Tibial artery (tissue), 4 donors: ENCODE results near the gene ANKFY1.

Experiments
- DNase-seq, 2 donors: peaks; one replicate each; pipeline ENCODE4 v3.0.0-alpha.2; 2019
- H3K27ac ChIP-seq, 2 donors: fragments of 200-600 bp; sonication (generic) in 1 of 2; 1 replicate in 1 of 2; 2 replicates in 1 of 2; pipeline ENCODE4 v1.5.1; 2018 to 2019; ENCODE audit warnings: mild to moderate bottlenecking in 1 of 2
- H3K27me3 ChIP-seq, 2 donors: fragments of 200-600 bp; sonication (generic) in 1 of 2; one replicate each; pipeline versions ENCODE4 v1.5.1 to v1.6.0; 2016 to 2019
- H3K36me3 ChIP-seq, 3 donors: fragments of 200-600 bp; sonication (generic) in 2 of 3; one replicate each; pipeline ENCODE4 v1.5.1; 2016 to 2019; ENCODE audit warnings: mild to moderate bottlenecking in 2 of 3
- H3K4me1 ChIP-seq, 4 donors: fragments of 200-600 bp; sonication (generic) in 2 of 4; 1 replicate in 3 of 4; 2 replicates in 1 of 4; pipeline ENCODE4 v1.5.1; 2016 to 2019
- H3K4me3 ChIP-seq, 2 donors: fragments of 200-600 bp; sonication (generic) in 1 of 2; 1 replicate in 1 of 2; 2 replicates in 1 of 2; pipeline ENCODE4 v1.5.1; 2018 to 2019; ENCODE audit warnings: mild to moderate bottlenecking in 2 of 2
- H3K9me3 ChIP-seq, 3 donors: fragments of 200-600 bp; sonication (generic) in 1 of 3; one replicate each; pipeline ENCODE4 v1.5.1; 2016 to 2019
- intact Hi-C: fragments of 100-400 bp; cut with DNase I; formaldehyde crosslinking; loops from one replicate; pipeline ENCODE4 v1.15.0; 2023; ENCODE audit warnings: low total_unique reads
- TF ChIP-seq, protein P1 (sequence below), 2 experiments: fragments of 200-600 bp in 1 of 2; fragments of 450-650 bp in 1 of 2; IDR thresholded peaks; one replicate each; pipeline ENCODE4 v1.5.1; 2017 to 2019; ENCODE audit warnings: antibody characterized with exemption in 2 of 2, mild to moderate bottlenecking in 1 of 2, moderate library complexity in 1 of 2

The ANKFY1 gene

DNA sequence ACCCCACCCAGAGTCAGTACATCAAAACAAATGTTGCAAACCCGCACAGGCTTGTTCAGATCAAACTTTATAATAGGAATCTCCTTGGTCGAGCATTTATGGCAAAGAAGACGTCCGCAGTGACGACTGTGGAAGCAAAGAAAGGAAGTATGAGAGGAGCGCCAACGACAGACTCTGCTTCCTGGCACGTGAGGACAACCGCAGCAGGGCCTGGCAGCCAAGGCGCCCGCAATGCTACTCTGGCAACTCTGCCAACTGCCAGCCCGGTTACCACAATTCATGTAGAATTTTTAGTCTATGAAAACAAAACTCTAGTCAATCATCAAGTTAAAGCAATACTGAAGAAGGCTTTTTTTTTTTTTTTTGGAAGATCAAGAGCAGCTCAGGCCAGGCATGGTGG is 96.0 kb downstream of the ANKFY1 start:
- no peak overlapping the region for H3K27ac ChIP-seq

DNA sequence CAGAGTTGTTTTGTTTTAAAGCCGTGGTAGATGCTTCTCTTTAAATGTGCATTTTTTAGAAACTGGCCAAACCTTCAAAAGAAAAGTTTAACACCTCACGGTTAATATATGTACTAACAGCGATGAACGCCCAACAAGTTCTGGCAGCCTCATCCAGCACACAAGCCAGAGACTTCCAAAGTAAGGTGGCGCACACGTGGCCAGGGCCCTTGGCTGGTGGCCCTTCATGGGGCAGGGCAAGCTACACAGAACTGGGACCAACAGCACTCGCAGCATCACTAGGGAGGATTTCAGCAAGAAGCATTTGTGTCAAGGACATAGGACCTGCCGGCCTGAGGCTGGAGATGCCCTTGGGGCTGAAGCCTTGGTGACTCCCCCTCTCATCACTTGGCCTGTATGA is 97.4 kb downstream of the ANKFY1 start:
- Histone ChIP-seq H3K36me3 (peaks cover 46 to 77% (median 69%) of the 10 kb centered on the region in 3 donors), H3K27me3 (no peaks in the 10 kb centered on the region), H3K27ac (no peak overlapping the region), H3K4me1 (peaks cover 0 to 29% (median 14%) of the 10 kb centered on the region in 4 donors), H3K9me3 (no peaks in the 10 kb centered on the region), H3K4me3 (no peak overlapping the region)
- TF ChIP-seq, protein P1, sequence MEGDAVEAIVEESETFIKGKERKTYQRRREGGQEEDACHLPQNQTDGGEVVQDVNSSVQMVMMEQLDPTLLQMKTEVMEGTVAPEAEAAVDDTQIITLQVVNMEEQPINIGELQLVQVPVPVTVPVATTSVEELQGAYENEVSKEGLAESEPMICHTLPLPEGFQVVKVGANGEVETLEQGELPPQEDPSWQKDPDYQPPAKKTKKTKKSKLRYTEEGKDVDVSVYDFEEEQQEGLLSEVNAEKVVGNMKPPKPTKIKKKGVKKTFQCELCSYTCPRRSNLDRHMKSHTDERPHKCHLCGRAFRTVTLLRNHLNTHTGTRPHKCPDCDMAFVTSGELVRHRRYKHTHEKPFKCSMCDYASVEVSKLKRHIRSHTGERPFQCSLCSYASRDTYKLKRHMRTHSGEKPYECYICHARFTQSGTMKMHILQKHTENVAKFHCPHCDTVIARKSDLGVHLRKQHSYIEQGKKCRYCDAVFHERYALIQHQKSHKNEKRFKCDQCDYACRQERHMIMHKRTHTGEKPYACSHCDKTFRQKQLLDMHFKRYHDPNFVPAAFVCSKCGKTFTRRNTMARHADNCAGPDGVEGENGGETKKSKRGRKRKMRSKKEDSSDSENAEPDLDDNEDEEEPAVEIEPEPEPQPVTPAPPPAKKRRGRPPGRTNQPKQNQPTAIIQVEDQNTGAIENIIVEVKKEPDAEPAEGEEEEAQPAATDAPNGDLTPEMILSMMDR (IDR thresholded peaks at IDR 0.05), result no peak
- DNase-seq, result no peak
- intact Hi-C loops, result no loop called here

More for the DNA sequence above, 96.0 kb downstream of the ANKFY1 start:
- Histone ChIP-seq H3K4me3 (no peak overlapping the region), H3K4me1 (peaks cover 0 to 15% (median 3%) of the 10 kb centered on the region in 4 donors), H3K9me3 (no peaks in the 10 kb centered on the region), H3K36me3 (peaks cover 59 to 91% (median 83%) of the 10 kb centered on the region in 3 donors), H3K27me3 (no peaks in the 10 kb centered on the region)
- intact Hi-C loops, result no loop called here
- DNase-seq, result no peak
- TF ChIP-seq, protein P1 (IDR thresholded peaks at IDR 0.05), result no peak

DNA sequence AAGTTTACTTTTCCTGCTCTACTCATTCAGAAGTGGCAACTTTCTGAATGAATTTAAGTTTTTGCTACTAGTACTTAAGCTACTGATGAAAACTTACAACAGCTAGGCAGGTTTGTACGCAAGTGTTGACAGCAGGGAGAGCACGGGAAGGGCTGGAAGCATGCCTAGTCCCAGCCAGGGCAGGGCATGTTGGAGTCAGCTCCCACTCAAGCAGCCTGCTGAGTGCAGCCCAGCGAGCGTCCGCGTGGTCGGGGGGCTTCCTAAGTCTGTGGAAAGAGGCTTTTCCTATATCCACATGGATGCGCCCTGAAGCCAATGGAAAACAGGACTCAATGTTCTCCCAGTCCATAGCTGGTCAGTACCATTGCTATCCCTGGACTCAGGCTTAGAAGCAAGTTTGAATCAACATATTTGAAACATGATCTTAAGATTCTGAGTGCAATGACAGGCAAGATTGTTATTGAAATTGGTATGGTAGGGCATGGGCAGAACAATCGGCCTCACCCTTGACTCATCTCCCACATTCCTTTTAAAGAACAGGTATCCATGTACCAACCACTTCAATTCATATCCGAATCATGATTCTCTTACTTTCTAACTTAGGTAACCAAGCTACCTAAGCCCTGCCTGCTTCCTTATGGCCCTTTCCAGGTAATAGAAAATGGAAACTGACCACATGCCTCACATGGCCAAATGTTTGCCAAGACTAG is 98.3 kb downstream of the ANKFY1 start:
- Histone ChIP-seq H3K27ac (no peak overlapping the region), H3K4me3 (no peak overlapping the region), H3K36me3 (peaks cover 36 to 67% (median 60%) of the 10 kb centered on the region in 3 donors), H3K4me1 (peaks cover 0 to 36% (median 17%) of the 10 kb centered on the region in 4 donors), H3K27me3 (no peaks in the 10 kb centered on the region), H3K9me3 (no peaks in the 10 kb centered on the region)
- intact Hi-C loops, result no loop called here
- DNase-seq, result no peak
- TF ChIP-seq, protein P1 (IDR thresholded peaks at IDR 0.05), result no peak

DNA sequence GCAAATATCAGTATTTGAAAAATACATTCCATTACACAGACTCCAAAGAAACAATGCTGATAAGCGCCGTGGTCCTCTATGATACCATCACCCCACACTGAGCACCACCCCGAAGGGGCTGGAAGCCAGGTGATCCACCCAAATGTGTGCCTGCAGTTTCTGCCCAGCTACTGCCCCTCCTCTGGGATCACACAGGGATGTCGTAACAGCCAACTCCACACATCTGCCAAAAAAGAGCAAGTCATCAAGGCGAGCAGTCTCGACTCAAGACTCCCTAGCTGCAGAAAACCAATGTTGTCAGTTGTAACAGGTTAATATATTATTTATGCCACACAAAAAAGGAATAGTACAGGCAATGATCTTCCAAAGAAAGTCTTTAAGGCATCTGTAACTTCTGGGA is 99.8 kb downstream of the ANKFY1 start:
- Histone ChIP-seq H3K4me1 (peaks cover 0 to 36% (median 17%) of the 10 kb centered on the region in 4 donors), H3K4me3 (no peak overlapping the region), H3K36me3 (peaks cover 23 to 54% (median 52%) of the 10 kb centered on the region in 3 donors), H3K9me3 (no peaks in the 10 kb centered on the region), H3K27ac (peak overlapping the region; percentile 6 to 42), H3K27me3 (no peaks in the 10 kb centered on the region)
- TF ChIP-seq, protein P1 (IDR thresholded peaks at IDR 0.05), result no peak
- peak in 1 of 2 donors; percentile 53 for DNase-seq
- intact Hi-C loops, result no loop called here

DNA sequence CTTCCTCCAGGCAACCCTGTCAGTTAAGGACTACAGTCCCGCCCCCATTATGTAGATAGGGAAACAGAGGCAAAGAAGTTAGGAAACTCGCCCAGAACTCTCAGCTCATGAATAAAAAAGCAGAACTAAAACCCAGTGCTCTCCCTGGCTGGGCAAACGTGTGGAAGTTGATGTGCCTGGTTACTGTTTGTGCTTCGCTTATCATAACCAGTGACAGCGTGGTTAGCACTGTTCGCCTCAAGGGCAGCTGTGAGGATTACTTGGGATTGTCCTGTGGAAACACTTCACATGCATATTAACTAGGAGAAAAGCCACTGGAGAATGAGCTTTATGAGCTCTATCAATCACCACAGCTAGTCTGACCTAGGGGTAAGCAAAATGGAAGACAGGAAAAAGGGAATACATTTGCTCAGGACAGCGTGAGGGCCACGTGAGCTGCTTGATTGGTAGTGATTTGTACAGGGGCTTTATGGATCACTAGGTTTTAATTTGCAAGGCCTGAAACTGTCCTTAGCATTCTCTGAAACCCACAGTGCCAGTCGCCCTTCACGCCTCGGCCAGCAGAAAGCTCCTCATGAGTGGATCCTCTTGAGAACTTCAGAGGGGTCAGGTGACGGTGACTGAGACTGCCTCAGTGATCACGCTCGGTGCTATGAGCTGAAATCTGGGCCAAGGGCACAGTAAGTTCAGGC is 100.9 kb downstream of the ANKFY1 start:
- intact Hi-C loops, result no loop called here
- peaks cover 0 to 36% (median 17%) of the 10 kb centered on the region in 4 donors for H3K4me1 ChIP-seq
- no peak for DNase-seq
- H3K27ac ChIP-seq, result peak overlapping the region; percentile 64 to 71
- TF ChIP-seq, protein P1 (IDR thresholded peaks at IDR 0.05), result no peak
- no peaks in the 10 kb centered on the region for H3K27me3 ChIP-seq
- H3K4me3 ChIP-seq, result no peak overlapping the region
- no peaks in the 10 kb centered on the region for H3K9me3 ChIP-seq
- H3K36me3 ChIP-seq, result peaks cover 16 to 51% (median 50%) of the 10 kb centered on the region in 3 donors
